ENCODE data around the gene GNG12.
A peak's percentile ranks its signal among the peaks of the same experiment; 100 is the strongest.

The GNG12 gene

GRCh38 chr1:67710417-67710816 lies 122.8 kb downstream of the GNG12 start:
- H3K4me3 ChIP-seq (ENCODE audit: low read depth, low read length), result no peak overlapping the region
- DNase-seq (ENCODE audit: low read depth), result no peak
- TF ChIP-seq CTCF (IDR thresholded peaks at IDR 0.05; ENCODE audit: low read depth, low read length, missing control alignments), result no peak

GRCh38 chr1:67708606-67709005 lies 124.7 kb downstream of the GNG12 start:
- DNase-seq (ENCODE audit: low read depth), result no peak
- TF ChIP-seq CTCF (IDR thresholded peaks at IDR 0.05; ENCODE audit: low read depth, low read length, missing control alignments), result no peak
- H3K4me3 ChIP-seq (ENCODE audit: low read depth, low read length), result no peak overlapping the region

GRCh38 chr1:67705735-67706453 lies 127.4 kb downstream of the GNG12 start:
- no peak for TF ChIP-seq CTCF (IDR thresholded peaks at IDR 0.05; ENCODE audit: low read depth, low read length, missing control alignments)

GRCh38 chr1:67704351-67704750 lies 128.9 kb downstream of the GNG12 start:
- TF ChIP-seq CTCF (IDR thresholded peaks at IDR 0.05; ENCODE audit: low read depth, low read length, missing control alignments), result no peak
- no peak overlapping the region for H3K4me3 ChIP-seq (ENCODE audit: low read depth, low read length)
- no peak for DNase-seq (ENCODE audit: low read depth)

More at GRCh38 chr1:67705735-67706453, 127.4 kb downstream of the GNG12 start:
- H3K4me3 ChIP-seq (ENCODE audit: low read depth, low read length), result no peak overlapping the region
- no peak for DNase-seq (ENCODE audit: low read depth)

GRCh38 chr1:67701876-67702275 lies 131.4 kb downstream of the GNG12 start:
- TF ChIP-seq CTCF (IDR thresholded peaks at IDR 0.05; ENCODE audit: low read depth, low read length, missing control alignments), result no peak
- DNase-seq (ENCODE audit: low read depth), result no peak
- no peak overlapping the region for H3K4me3 ChIP-seq (ENCODE audit: low read depth, low read length)

- TF ChIP-seq CTCF (IDR thresholded peaks at IDR 0.05; ENCODE audit: low read depth, low read length, missing control alignments), result peak; percentile 28
- no peak for DNase-seq (ENCODE audit: low read depth)
- H3K4me3 ChIP-seq (ENCODE audit: low read depth, low read length), result no peak overlapping the region
These were observed 132.4 kb downstream of the GNG12 start for GRCh38 chr1:67700692-67701410.

All from GM12864 (cell line).